Measurements from ENCODE around the gene TSPAN9. TPM values are rescaled to one million over a fixed set of nuclear protein-coding genes. Genes with fewer than 3 reads are reported as not detected.

The TSPAN9 gene
- total and polyA plus RNA-seq, 9 of the 15 experiments (the other 6 are each of a cell fraction or from before 2014, with no cell fraction given) = 0.23 to 2.1 (median 0.60) TPM; not detected in 2

DNA sequence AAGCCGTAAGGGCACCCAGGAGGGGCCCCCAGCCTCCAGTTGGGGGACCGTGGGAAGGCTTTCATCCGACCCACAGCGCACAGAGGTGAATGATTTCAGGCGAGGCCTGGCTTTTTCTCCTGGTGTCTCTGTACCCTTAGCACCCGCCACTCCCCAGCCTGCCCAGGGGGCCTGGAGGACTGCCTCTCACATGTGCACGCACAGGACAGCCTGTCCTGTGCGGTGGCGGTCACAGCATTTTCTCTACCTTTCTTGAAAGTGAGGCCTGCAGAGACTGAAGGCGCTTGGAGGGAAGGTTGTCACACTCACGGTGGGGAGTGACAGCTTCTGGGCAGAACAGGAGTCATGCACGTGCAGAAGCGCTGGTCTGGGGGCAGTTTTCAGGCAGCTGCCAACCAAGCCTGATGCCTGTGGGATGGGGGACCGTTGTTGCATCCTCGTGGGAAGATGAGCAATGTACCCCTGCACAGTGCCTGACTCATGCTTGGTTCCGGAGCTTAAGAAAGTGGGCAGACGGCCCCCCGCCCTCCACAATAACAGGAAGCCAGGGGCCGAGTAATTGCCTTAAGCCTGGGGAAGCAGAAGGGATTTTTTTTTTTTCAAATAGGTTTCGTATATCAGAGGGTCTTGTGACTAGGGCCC, 148.1 kb downstream of the TSPAN9 start (continued):
- TF ChIP-seq NR2C2 (CRISPR knock-in tag; IDR thresholded peaks at IDR 0.05) = no peak
- TF ChIP-seq NR2C2 (tag; IDR thresholded peaks at IDR 0.05) = no peak
- TF ChIP-seq ZNF584 (CRISPR knock-in tag; IDR thresholded peaks at IDR 0.05; ENCODE audit: low read depth) = no peak
- TF ChIP-seq, protein P1, sequence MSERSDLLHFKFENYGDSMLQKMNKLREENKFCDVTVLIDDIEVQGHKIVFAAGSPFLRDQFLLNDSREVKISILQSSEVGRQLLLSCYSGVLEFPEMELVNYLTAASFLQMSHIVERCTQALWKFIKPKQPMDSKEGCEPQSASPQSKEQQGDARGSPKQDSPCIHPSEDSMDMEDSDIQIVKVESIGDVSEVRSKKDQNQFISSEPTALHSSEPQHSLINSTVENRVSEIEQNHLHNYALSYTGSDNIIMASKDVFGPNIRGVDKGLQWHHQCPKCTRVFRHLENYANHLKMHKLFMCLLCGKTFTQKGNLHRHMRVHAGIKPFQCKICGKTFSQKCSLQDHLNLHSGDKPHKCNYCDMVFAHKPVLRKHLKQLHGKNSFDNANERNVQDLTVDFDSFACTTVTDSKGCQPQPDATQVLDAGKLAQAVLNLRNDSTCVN (CRISPR knock-in tag; IDR thresholded peaks at IDR 0.05) = no peak
- TF ChIP-seq ZNF232 (CRISPR knock-in tag; IDR thresholded peaks at IDR 0.05) = no peak
- TF ChIP-seq ZNF324 (CRISPR knock-in tag; IDR thresholded peaks at IDR 0.05) = no peak
- no peak for TF ChIP-seq ZNF589 (CRISPR knock-in tag; IDR thresholded peaks at IDR 0.05; ENCODE audit: low read depth)
- no peak for TF ChIP-seq SP2 (IDR thresholded peaks at IDR 0.05; ENCODE audit: extremely low read depth, low read depth, low read length, poor library complexity, severe bottlenecking)
- no peak for TF ChIP-seq ZNF57 (CRISPR knock-in tag; IDR thresholded peaks at IDR 0.05)
- TF ChIP-seq EP400 (IDR thresholded peaks at IDR 0.05) = no peak
- TF ChIP-seq, protein P2, sequence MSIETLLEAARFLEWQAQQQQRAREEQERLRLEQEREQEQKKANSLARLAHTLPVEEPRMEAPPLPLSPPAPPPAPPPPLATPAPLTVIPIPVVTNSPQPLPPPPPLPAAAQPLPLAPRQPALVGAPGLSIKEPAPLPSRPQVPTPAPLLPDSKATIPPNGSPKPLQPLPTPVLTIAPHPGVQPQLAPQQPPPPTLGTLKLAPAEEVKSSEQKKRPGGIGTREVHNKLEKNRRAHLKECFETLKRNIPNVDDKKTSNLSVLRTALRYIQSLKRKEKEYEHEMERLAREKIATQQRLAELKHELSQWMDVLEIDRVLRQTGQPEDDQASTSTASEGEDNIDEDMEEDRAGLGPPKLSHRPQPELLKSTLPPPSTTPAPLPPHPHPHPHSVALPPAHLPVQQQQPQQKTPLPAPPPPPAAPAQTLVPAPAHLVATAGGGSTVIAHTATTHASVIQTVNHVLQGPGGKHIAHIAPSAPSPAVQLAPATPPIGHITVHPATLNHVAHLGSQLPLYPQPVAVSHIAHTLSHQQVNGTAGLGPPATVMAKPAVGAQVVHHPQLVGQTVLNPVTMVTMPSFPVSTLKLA (conservative IDR thresholded peaks at IDR 0.05) = no peak
- no peak for TF ChIP-seq KDM2B (CRISPR knock-in tag; IDR thresholded peaks at IDR 0.05)
- TF ChIP-seq, protein P3, sequence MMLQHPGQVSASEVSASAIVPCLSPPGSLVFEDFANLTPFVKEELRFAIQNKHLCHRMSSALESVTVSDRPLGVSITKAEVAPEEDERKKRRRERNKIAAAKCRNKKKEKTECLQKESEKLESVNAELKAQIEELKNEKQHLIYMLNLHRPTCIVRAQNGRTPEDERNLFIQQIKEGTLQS (IDR thresholded peaks at IDR 0.05) = no peak
- TF ChIP-seq, protein P3 (CRISPR knock-in tag; conservative IDR thresholded peaks at IDR 0.05) = no peak

All from K562 (cell line).